Measurements from ENCODE around the gene CD3D. TPM values are rescaled to one million over a fixed set of nuclear protein-coding genes. Genes with fewer than 3 reads are reported as not detected.

Gene CD3D
- total RNA-seq, 1 experiment from 2014 or later: 0.33 TPM

- TF ChIP-seq CDX4 (CRISPR knock-in tag; IDR thresholded peaks at IDR 0.05; ENCODE audit: borderline replicate concordance) (no peak), E2F5 (CRISPR knock-in tag; IDR thresholded peaks at IDR 0.05) (no peak), MXD4 (CRISPR knock-in tag; IDR thresholded peaks at IDR 0.05; ENCODE audit: borderline replicate concordance) (no peak), ZNF317 (CRISPR knock-in tag; IDR thresholded peaks at IDR 0.05; ENCODE audit: borderline replicate concordance, low read depth) (no peak), JAZF1 (CRISPR knock-in tag; IDR thresholded peaks at IDR 0.05) (no peak), ZNF671 (CRISPR knock-in tag; IDR thresholded peaks at IDR 0.05) (no peak), ATF2 (CRISPR knock-in tag; IDR thresholded peaks at IDR 0.05; ENCODE audit: borderline replicate concordance, low read depth) (no peak), E2F1 (CRISPR knock-in tag; IDR thresholded peaks at IDR 0.05) (no peak), FOXJ3 (CRISPR knock-in tag; IDR thresholded peaks at IDR 0.05; ENCODE audit: borderline replicate concordance) (no peak), JUN (CRISPR knock-in tag; IDR thresholded peaks at IDR 0.05) (no peak)
Measured at GRCh38 chr11:118380571-118380970, 38.1 kb upstream of the CD3D start (continued).

- POLR2A ChIA-PET: no interaction called here
- peaks cover 25% of the 10 kb centered on the region for H3K36me3 Mint-ChIP-seq
- TF ChIP-seq JUN (CRISPR knock-in tag; IDR thresholded peaks at IDR 0.05) (no peak), ESRRA (CRISPR knock-in tag; IDR thresholded peaks at IDR 0.05; ENCODE audit: borderline replicate concordance) (no peak), ZBTB43 (CRISPR knock-in tag; IDR thresholded peaks at IDR 0.05) (no peak), ZSCAN18 (CRISPR knock-in tag; IDR thresholded peaks at IDR 0.05) (no peak), PRDM15 (CRISPR knock-in tag; IDR thresholded peaks at IDR 0.05) (no peak), NFYB (CRISPR knock-in tag; conservative IDR thresholded peaks at IDR 0.05; ENCODE audit: low read depth) (no peak), GTF2I (CRISPR knock-in tag; conservative IDR thresholded peaks at IDR 0.05) (no peak), CDX4 (CRISPR knock-in tag; IDR thresholded peaks at IDR 0.05; ENCODE audit: borderline replicate concordance) (no peak), ZNF425 (CRISPR knock-in tag; conservative IDR thresholded peaks at IDR 0.05) (no peak), CREM (CRISPR knock-in tag; IDR thresholded peaks at IDR 0.05) (no peak), NR1H2 (CRISPR knock-in tag; IDR thresholded peaks at IDR 0.05) (no peak), ZNF423 (CRISPR knock-in tag; IDR thresholded peaks at IDR 0.05) (no peak), ZNF396 (CRISPR knock-in tag; IDR thresholded peaks at IDR 0.05; ENCODE audit: borderline replicate concordance) (no peak), IRF2 (CRISPR knock-in tag; IDR thresholded peaks at IDR 0.05; ENCODE audit: borderline replicate concordance, low read depth) (no peak), FOXJ3 (CRISPR knock-in tag; IDR thresholded peaks at IDR 0.05; ENCODE audit: borderline replicate concordance) (no peak), CBFB (CRISPR knock-in tag; IDR thresholded peaks at IDR 0.05; ENCODE audit: low read depth) (no peak)
Measured at GRCh38 chr11:118379497-118379896, 37.0 kb upstream of the CD3D start.

More at GRCh38 chr11:118379497-118379896, 37.0 kb upstream of the CD3D start:
- Mint-ChIP-seq H3K27me3 (ENCODE audit: low read depth) (no peaks in the 10 kb centered on the region), H3K4me3 (no peak overlapping the region), H3K9me3 (no peaks in the 10 kb centered on the region), H3K4me1 (no peaks in the 10 kb centered on the region), H3K27ac (no peak overlapping the region)
- DNase-seq (ENCODE audit: low spot score): no peak
- no peak for ATAC-seq
- CTCF ChIA-PET: interaction anchor here (0.5 kb wide), 1 partner anchor 53 kb away, joined by 4 read pairs; no protein-coding TSS in a partner anchor
